PC-3 (cell line): Measurements from ENCODE around the gene MTMR4. TPM values are rescaled to one million over a fixed set of nuclear protein-coding genes. Genes with fewer than 3 reads are reported as not detected.

Source experiments
- ATAC-seq: fragments of 200-7000 bp; cut with Tn5 transposase; 2 replicates; pipeline ENCODE4 v1.9.1; 2020; ENCODE audit warnings: mild to moderate bottlenecking, moderate library complexity
- BruUV-seq: library from RNA; stranded (reverse); fragments of 400-500 nt; replicated peaks from 2 replicates; lab custom pipeline; 2021; lab: Mats Ljungman, UMichigan
- CTCF ChIA-PET: fragments of 300-600 bp; sonication (Branson Sonifier 250); formaldehyde crosslinking; loops from one replicate; lab custom pipeline; 2022; ENCODE audit warnings: antibody characterized with exemption; lab: Charles Lee
- POLR2A ChIA-PET: fragments of 300-600 bp; sonication (Branson Sonifier 250); formaldehyde crosslinking; loops from one replicate; lab custom pipeline; 2022; ENCODE audit warnings: antibody characterized with exemption; ENCODE audit not compliant: unreplicated experiment; lab: Charles Lee
- DNase-seq: peaks from one replicate; pipeline ENCODE4 v3.0.0-alpha.2; 2015
- H2AFZ ChIP-seq: fragments of 300-600 bp; sonication (generic); 2 replicates; pipeline ENCODE4 v1.6.0; 2016; ENCODE audit warnings: antibody characterized with exemption, low read length
- H3F3A ChIP-seq: fragments of 300-600 bp; sonication (generic); one replicate; pipeline ENCODE4 v1.6.0; 2017; ENCODE audit warnings: antibody characterized with exemption, low read length, control low read depth, mild to moderate bottlenecking; ENCODE audit not compliant: unreplicated experiment
- H3K27ac ChIP-seq: fragments of 300-600 bp; sonication (generic); 2 replicates; pipeline ENCODE4 v1.5.1; 2016; ENCODE audit warnings: mild to moderate bottlenecking, low read length
- H3K27me3 ChIP-seq: fragments of 300-600 bp; sonication (generic); 2 replicates; pipeline ENCODE4 v1.6.1; 2016; ENCODE audit warnings: low read length, mixed read lengths
- H3K36me3 ChIP-seq: fragments of 300-600 bp; sonication (generic); 2 replicates; pipeline ENCODE4 v1.6.1; 2016; ENCODE audit warnings: low read depth, mixed run types, low read length, mixed read lengths
- H3K4me1 ChIP-seq: fragments of 300-600 bp; sonication (generic); 2 replicates; pipeline ENCODE4 v1.5.1; 2016; ENCODE audit warnings: low read length; ENCODE audit not compliant: insufficient read depth
- H3K4me2 ChIP-seq: fragments of 300-600 bp; sonication (generic); 2 replicates; pipeline ENCODE4 v1.6.0; 2016; ENCODE audit warnings: low read length
- H3K4me3 ChIP-seq: fragments of 300-600 bp; sonication (generic); 2 replicates; pipeline ENCODE4 v1.5.1; 2016; ENCODE audit warnings: mild to moderate bottlenecking, low read length, mixed read lengths
- H3K79me2 ChIP-seq: fragments of 300-600 bp; sonication (generic); 2 replicates; pipeline ENCODE4 v1.6.1; 2017; ENCODE audit warnings: low read length, mixed read lengths
- H3K9ac ChIP-seq: fragments of 300-600 bp; sonication (generic); 2 replicates; pipeline ENCODE4 v1.6.0; 2016; ENCODE audit warnings: mild to moderate bottlenecking, low read length
- H3K9me2 ChIP-seq: fragments of 300-600 bp; sonication (generic); replicated peaks from 2 replicates; pipeline ENCODE4 v1.6.1; 2016; ENCODE audit warnings: mixed run types, low read length, mixed read lengths
- H3K9me3 ChIP-seq: fragments of 300-600 bp; sonication (generic); 2 replicates; pipeline ENCODE4 v1.6.1; 2016; ENCODE audit warnings: low read length, mixed read lengths
- H4K20me1 ChIP-seq: fragments of 300-600 bp; sonication (generic); 2 replicates; pipeline ENCODE4 v1.6.1; 2016; ENCODE audit warnings: low read length, mixed read lengths
- CTCF ChIP-seq: fragments of 300-600 bp; sonication (generic); conservative IDR thresholded peaks from 2 replicates; pipeline ENCODE4 v1.5.1; 2017; ENCODE audit warnings: antibody characterized with exemption, low read depth, mild to moderate bottlenecking, low read length
- EZH2 ChIP-seq: fragments of 300-600 bp; sonication (generic); IDR thresholded peaks from one replicate; pipeline ENCODE4 v1.6.1; 2017; ENCODE audit warnings: antibody characterized with exemption, mild to moderate bottlenecking, low read length; ENCODE audit not compliant: unreplicated experiment
- EZH2phosphoT487 ChIP-seq: fragments of 300-600 bp; sonication (generic); IDR thresholded peaks from 2 replicates; pipeline ENCODE4 v1.6.1; 2018; ENCODE audit warnings: mild to moderate bottlenecking, antibody characterized with exemption, low read length, borderline replicate concordance
- intact Hi-C: fragments of 100-400 bp; cut with micrococcal nuclease; formaldehyde crosslinking; loops from 2 replicates; pipeline ENCODE4 v1.9.0; 2023
- total RNA-seq: library from RNA; depleted of rRNA; stranded (reverse); fragments of >200 nt; gene quantifications from 2 replicates; pipeline ENCODE4 v1.2.3, GENCODE V29; 2014

The MTMR4 gene
- total RNA-seq, 1 experiment from 2014 or later: 48.7 TPM

- peak; percentile 39 for DNase-seq
- H3K4me3 ChIP-seq: no peak overlapping the region
- no peak for TF ChIP-seq EZH2phosphoT487
- TF ChIP-seq CTCF: no peak
- no peak for TF ChIP-seq EZH2
- no peaks in the 10 kb centered on the region for H4K20me1 ChIP-seq
- H3F3A ChIP-seq: no peaks in the 10 kb centered on the region
- H3K27me3 ChIP-seq: peaks cover 12% of the 10 kb centered on the region; the same call in 1 of the 2 replicates
- no peaks in the 10 kb centered on the region for H3K9me2 ChIP-seq
- H3K36me3 ChIP-seq: no peaks in the 10 kb centered on the region
- intact Hi-C loops: no loop called here
- H3K9me3 ChIP-seq: no peaks in the 10 kb centered on the region
- POLR2A ChIA-PET: interaction anchor here (0.6 kb wide), 1 partner anchor 12 kb away, joined by 4 read pairs; no protein-coding TSS in a partner anchor
- no peaks in the 10 kb centered on the region for H3K4me1 ChIP-seq
- no peaks in the 10 kb centered on the region for H3K79me2 ChIP-seq
- H3K9ac ChIP-seq: no peak overlapping the region
- no peak; the same call in 1 of the 2 replicates for ATAC-seq
- no TSS peak for BruUV-seq
- H3K4me2 ChIP-seq: no peak overlapping the region
- no peak overlapping the region for H2AFZ ChIP-seq
- CTCF ChIA-PET: interaction anchor here (0.6 kb wide), 1 partner anchor 216 kb away, joined by 3 read pairs; no protein-coding TSS in a partner anchor
- no peak overlapping the region for H3K27ac ChIP-seq
Measured at GRCh38 chr17:58452738-58453137, 61.7 kb downstream of the MTMR4 start.

GRCh38 chr17:58447039-58447975, 67.1 kb downstream of the MTMR4 start:
- no peaks in the 10 kb centered on the region for H3K9me3 ChIP-seq
- no TSS peak for BruUV-seq

More at GRCh38 chr17:58447039-58447975, 67.1 kb downstream of the MTMR4 start:
- no peaks in the 10 kb centered on the region for H3K9me2 ChIP-seq
- peak; percentile 97 for DNase-seq
- H3K79me2 ChIP-seq: no peaks in the 10 kb centered on the region
- no peak overlapping the region for H3K9ac ChIP-seq
- H2AFZ ChIP-seq: no peak overlapping the region
- no peak overlapping the region for H3K27ac ChIP-seq
- ATAC-seq: peak; percentile 100
- ChIA-PET POLR2A (no interaction called here), CTCF (interaction anchor here (2.0 kb wide), 1 partner anchor 130 kb away, joined by 20 read pairs; no protein-coding TSS in a partner anchor)
- no peaks in the 10 kb centered on the region for H3K36me3 ChIP-seq
- no peak overlapping the region for H3K4me2 ChIP-seq
- H3K4me3 ChIP-seq: no peak overlapping the region
- no peaks in the 10 kb centered on the region for H3F3A ChIP-seq
- intact Hi-C loops: loop anchor here (1.0 to 5.0 kb wide), 6 partner anchors 30 to 325 kb away; partner anchors contain the start of gene RNF43
- no peaks in the 10 kb centered on the region for H4K20me1 ChIP-seq
- H3K27me3 ChIP-seq: peaks cover 9% of the 10 kb centered on the region; the same call in 1 of the 2 replicates
- no peak for TF ChIP-seq EZH2
- TF ChIP-seq CTCF: peak; percentile 96
- no peaks in the 10 kb centered on the region for H3K4me1 ChIP-seq
